Measurements from ENCODE around the gene CDC73.

DNA sequence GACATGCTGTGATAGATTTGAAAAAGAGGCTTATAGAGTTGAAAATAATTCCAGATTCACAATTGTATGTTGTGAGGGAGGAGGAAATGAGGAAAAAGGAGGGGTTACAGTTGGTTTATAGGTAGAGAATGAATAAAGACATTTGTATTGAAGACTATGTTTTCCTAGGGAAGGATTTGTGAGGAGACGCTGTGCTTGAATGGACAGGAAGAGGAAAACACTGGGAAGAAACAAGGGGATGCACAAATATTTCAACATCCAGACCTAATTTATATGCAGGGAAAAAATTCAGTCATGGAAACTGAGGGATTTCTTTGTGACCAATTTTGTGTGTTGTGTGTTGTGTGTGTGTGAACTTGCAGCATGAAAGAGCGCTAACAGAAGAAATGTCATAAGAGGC lies 157.1 kb downstream of the CDC73 start:
- TF ChIP-seq, protein P1, sequence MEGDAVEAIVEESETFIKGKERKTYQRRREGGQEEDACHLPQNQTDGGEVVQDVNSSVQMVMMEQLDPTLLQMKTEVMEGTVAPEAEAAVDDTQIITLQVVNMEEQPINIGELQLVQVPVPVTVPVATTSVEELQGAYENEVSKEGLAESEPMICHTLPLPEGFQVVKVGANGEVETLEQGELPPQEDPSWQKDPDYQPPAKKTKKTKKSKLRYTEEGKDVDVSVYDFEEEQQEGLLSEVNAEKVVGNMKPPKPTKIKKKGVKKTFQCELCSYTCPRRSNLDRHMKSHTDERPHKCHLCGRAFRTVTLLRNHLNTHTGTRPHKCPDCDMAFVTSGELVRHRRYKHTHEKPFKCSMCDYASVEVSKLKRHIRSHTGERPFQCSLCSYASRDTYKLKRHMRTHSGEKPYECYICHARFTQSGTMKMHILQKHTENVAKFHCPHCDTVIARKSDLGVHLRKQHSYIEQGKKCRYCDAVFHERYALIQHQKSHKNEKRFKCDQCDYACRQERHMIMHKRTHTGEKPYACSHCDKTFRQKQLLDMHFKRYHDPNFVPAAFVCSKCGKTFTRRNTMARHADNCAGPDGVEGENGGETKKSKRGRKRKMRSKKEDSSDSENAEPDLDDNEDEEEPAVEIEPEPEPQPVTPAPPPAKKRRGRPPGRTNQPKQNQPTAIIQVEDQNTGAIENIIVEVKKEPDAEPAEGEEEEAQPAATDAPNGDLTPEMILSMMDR (IDR thresholded peaks at IDR 0.05; ENCODE audit: borderline replicate concordance, extremely low read depth, low read length, poor library complexity, severe bottlenecking), result no peak
- no peak for TF ChIP-seq EZH2 (IDR thresholded peaks at IDR 0.05; ENCODE audit: borderline replicate concordance, low read depth, low read length, severe bottlenecking)
